HepG2 (cell line): Measurements from ENCODE around the gene AMN. TPM values are rescaled to one million over a fixed set of nuclear protein-coding genes. Genes with fewer than 3 reads are reported as not detected.

Experiments
- ATAC-seq: fragments of 200-7000 bp; cut with Tn5 transposase; 3 replicates; pipeline ENCODE4 v1.9.1; 2020; ENCODE audit warnings: mild to moderate bottlenecking, moderate library complexity
- BruUV-seq: library from RNA; stranded (reverse); fragments of 400-500 nt; replicated peaks from 2 replicates; lab custom pipeline; 2021; lab: Mats Ljungman, UMichigan
- CTCF ChIA-PET: fragments of 300-600 bp; formaldehyde crosslinking; extraction: SDS; loops from one replicate; lab custom pipeline; 2021; ENCODE audit warnings: low total read pairs, inconsistent platforms, low intra/inter-chr PET ratio; lab: Yijun Ruan, JAX
- POLR2A ChIA-PET: fragments of 350-600 bp; sonication (Branson Sonifier 250); formaldehyde crosslinking; loops from one replicate; lab custom pipeline; 2020; ENCODE audit warnings: antibody characterized with exemption, inconsistent platforms; lab: Yijun Ruan, JAX
- DNase-seq: peaks from one replicate; pipeline ENCODE4 v3.0.0-alpha.2; 2015; ENCODE audit warnings: low spot score
- FAIRE-seq: peaks from 3 replicates; lab custom pipeline; 2011; peaks lifted over from hg19 to GRCh38; lab: Jason Lieb, UNC
- H2AFZ ChIP-seq: one replicate; pipeline ENCODE4 v1.6.1; 2011; ENCODE audit warnings: low read length, inconsistent platforms
- H3K27ac ChIP-seq: fragments of 300-600 bp; 3 replicates; pipeline ENCODE4 v1.8.0; 2011; ENCODE audit warnings: mixed run types, mild to moderate bottlenecking, mixed read lengths, low read length, inconsistent platforms; ENCODE audit not compliant: insufficient read depth; ENCODE audit errors: extremely low read length
- H3K27me3 ChIP-seq, 2 experiments: fragments of 200-600 bp in 1 of 2; 2 replicates in 1 of 2; 3 replicates in 1 of 2; pipeline versions ENCODE4 v1.6.0 to v1.8.0; 2011; ENCODE audit warnings: low read length in 2 of 2, mild to moderate bottlenecking in 2 of 2, moderate library complexity in 2 of 2, inconsistent platforms in 1 of 2; ENCODE audit not compliant: insufficient read depth in 2 of 2, control insufficient read depth in 1 of 2
- H3K36me3 ChIP-seq, 2 experiments: fragments of 200-600 bp in 1 of 2; replicated peaks in 1 of 2; 2 replicates in 1 of 2; 3 replicates in 1 of 2; pipeline versions ENCODE4 v1.5.1 to v1.8.0; 2011; ENCODE audit warnings: low read length in 2 of 2, inconsistent platforms in 1 of 2; ENCODE audit not compliant: insufficient read depth in 2 of 2, control insufficient read depth in 1 of 2
- H3K4me1 ChIP-seq: 2 replicates; pipeline ENCODE4 v1.5.1; 2012; ENCODE audit warnings: low read length, inconsistent platforms; ENCODE audit not compliant: insufficient read depth
- H3K4me2 ChIP-seq: 2 replicates; pipeline ENCODE4 v1.6.0; 2011; ENCODE audit warnings: low read depth, low read length, inconsistent platforms
- H3K4me3 ChIP-seq, 3 experiments: fragments of 200-600 bp in 1 of 3; sonication (generic), shearing (Covaris generic) in 1 of 3; replicated peaks in 1 of 3; 2 replicates each; pipeline ENCODE4 v1.5.1; 2011 to 2016; ENCODE audit warnings: low read length in 3 of 3, inconsistent platforms in 2 of 3, low read depth in 2 of 3, mild to moderate bottlenecking in 2 of 3, control low read depth in 1 of 3, mixed read lengths in 1 of 3; ENCODE audit not compliant: insufficient read depth in 1 of 3
- H3K79me2 ChIP-seq: one replicate; pipeline ENCODE4 v1.6.1; 2011; ENCODE audit warnings: low read length, inconsistent platforms; ENCODE audit not compliant: insufficient read depth
- H3K9ac ChIP-seq: 2 replicates; pipeline ENCODE4 v1.6.0; 2011; ENCODE audit warnings: mild to moderate bottlenecking, low read depth, low read length, inconsistent platforms; ENCODE audit not compliant: insufficient read depth
- H3K9me3 ChIP-seq: 2 replicates; pipeline ENCODE4 v1.5.1; 2012; ENCODE audit warnings: mild to moderate bottlenecking, low read length
- H4K20me1 ChIP-seq: 2 replicates; pipeline ENCODE4 v1.6.0; 2011; ENCODE audit warnings: inconsistent platforms, mild to moderate bottlenecking, low read length, moderate library complexity; ENCODE audit not compliant: insufficient read depth
- AGO2 ChIP-seq: fragments of 200-400 bp; formaldehyde crosslinking; optimal IDR thresholded peaks from 2 replicates; pipeline ENCODE3; 2017; ENCODE audit warnings: mild to moderate bottlenecking, low read depth, low read length, moderate library complexity
- ARNTL ChIP-seq: sonication (generic); formaldehyde crosslinking; IDR thresholded peaks from 2 replicates; pipeline ENCODE4 v1.4.0; 2020; ENCODE audit warnings: mild to moderate bottlenecking, missing genetic modification reagents
- FOSL2 ChIP-seq: sonication (generic); formaldehyde crosslinking; IDR thresholded peaks from 2 replicates; pipeline ENCODE4 v1.4.0; 2020; ENCODE audit warnings: missing genetic modification reagents
- HNF4A ChIP-seq: sonication (generic); formaldehyde crosslinking; IDR thresholded peaks from 2 replicates; pipeline ENCODE4 v1.4.0; 2020; ENCODE audit warnings: missing genetic modification reagents
- KAT8 ChIP-seq: IDR thresholded peaks from 2 replicates; pipeline ENCODE4 v1.6.1; 2016; ENCODE audit warnings: missing genetic modification reagents, missing compliant biosample characterization
- KLF11 ChIP-seq: IDR thresholded peaks from 2 replicates; pipeline ENCODE4 v1.6.1; 2016; ENCODE audit warnings: missing compliant biosample characterization
- REL ChIP-seq: sonication (generic); formaldehyde crosslinking; conservative IDR thresholded peaks from 2 replicates; pipeline ENCODE4 v1.8.0; 2022; ENCODE audit warnings: mild to moderate bottlenecking, missing genetic modification reagents, moderate library complexity
- SIN3B ChIP-seq: fragments of 150-350 bp; IDR thresholded peaks from 2 replicates; pipeline ENCODE4 v1.6.1; 2014; ENCODE audit warnings: low read length
- WIZ ChIP-seq: sonication (generic); formaldehyde crosslinking; IDR thresholded peaks from 2 replicates; pipeline ENCODE4 v1.5.1; 2020; ENCODE audit warnings: mild to moderate bottlenecking, missing genetic modification reagents
- ZBTB34 ChIP-seq: sonication (generic); formaldehyde crosslinking; IDR thresholded peaks from 2 replicates; pipeline ENCODE4 v1.8.0; 2022; ENCODE audit warnings: mild to moderate bottlenecking, missing genetic modification reagents
- ZFP90 ChIP-seq: sonication (generic); formaldehyde crosslinking; IDR thresholded peaks from 2 replicates; pipeline ENCODE4 v1.8.0; 2022; ENCODE audit warnings: missing genetic modification reagents, mild to moderate bottlenecking, inconsistent platforms, borderline replicate concordance
- ZFX ChIP-seq: sonication (generic); formaldehyde crosslinking; IDR thresholded peaks from 2 replicates; pipeline ENCODE4 v1.4.0; 2020; ENCODE audit warnings: mild to moderate bottlenecking, low read depth, missing genetic modification reagents, moderate library complexity
- ZNF124 ChIP-seq: sonication (generic); formaldehyde crosslinking; IDR thresholded peaks from 2 replicates; pipeline ENCODE4 v1.4.0; 2020; ENCODE audit warnings: missing genetic modification reagents
- ZNF687 ChIP-seq: sonication (generic); formaldehyde crosslinking; IDR thresholded peaks from 2 replicates; pipeline ENCODE4 v1.5.1; 2020; ENCODE audit warnings: mild to moderate bottlenecking, missing genetic modification reagents, moderate library complexity
- ZNF790 ChIP-seq: sonication (generic); formaldehyde crosslinking; IDR thresholded peaks from 2 replicates; pipeline ENCODE4 v1.8.0; 2022; ENCODE audit warnings: missing genetic modification reagents, mild to moderate bottlenecking, borderline replicate concordance
- whole genome bisulfite sequencing: methylation state at CpG from one replicate; pipeline ENCODE4 v1.1.6; 2017; ENCODE audit warnings: low lambda C conversion rate; 5-methylcytosine and 5-hydroxymethylcytosine counted together
- in situ Hi-C: cut with HindIII; loops from 2 replicates; pipeline ENCODE4 v1.10.0; 2017; ENCODE audit warnings: low pct_unique_long_range_greater_than_20kb; ENCODE audit not compliant: extremely low pct_ligation_motif_present
- intact Hi-C: fragments of 100-400 bp; cut with micrococcal nuclease; formaldehyde crosslinking; loops from one replicate; pipeline ENCODE4 v1.10.0; 2022; ENCODE audit not compliant: unreplicated experiment
- polyA plus RNA-seq, 8 experiments: library from polyadenylated mRNA; depleted of rRNA in 3 of 8; stranded (reverse) in 7 of 8; unstranded in 1 of 8; fragments of >200 nt; fragmentation: Illumina TruSeq in 4 of 8; extraction: Trizol in 4 of 8; gene quantifications; 2 replicates each; pipeline versions ENCODE4 v1.2.1 to v1.2.3, GENCODE V29; 2011 to 2016; ENCODE audit warnings: low read depth in 4 of 8, missing spikeins in 1 of 8, mixed read lengths in 1 of 8; ENCODE audit not compliant: insufficient read depth in 1 of 8
- total RNA-seq, 5 experiments: library from RNA; depleted of rRNA; stranded (reverse); fragments of >200 nt; fragmentation: Illumina TruSeq; extraction: Trizol; gene quantifications; 2 replicates each; pipeline ENCODE4 v1.2.3, GENCODE V29; 2016; ENCODE audit warnings: low read depth in 1 of 5
- TF ChIP-seq, protein P1 (sequence below): sonication (generic); formaldehyde crosslinking; IDR thresholded peaks from 2 replicates; pipeline ENCODE4 v1.8.1; 2023; ENCODE audit warnings: missing genetic modification reagents, mild to moderate bottlenecking, borderline replicate concordance

Gene AMN
- total and polyA plus RNA-seq, 2 of the 13 experiments (the other 11 are each of a cell fraction or from before 2014, with no cell fraction given), result 9.8 to 33.1 TPM

DNA sequence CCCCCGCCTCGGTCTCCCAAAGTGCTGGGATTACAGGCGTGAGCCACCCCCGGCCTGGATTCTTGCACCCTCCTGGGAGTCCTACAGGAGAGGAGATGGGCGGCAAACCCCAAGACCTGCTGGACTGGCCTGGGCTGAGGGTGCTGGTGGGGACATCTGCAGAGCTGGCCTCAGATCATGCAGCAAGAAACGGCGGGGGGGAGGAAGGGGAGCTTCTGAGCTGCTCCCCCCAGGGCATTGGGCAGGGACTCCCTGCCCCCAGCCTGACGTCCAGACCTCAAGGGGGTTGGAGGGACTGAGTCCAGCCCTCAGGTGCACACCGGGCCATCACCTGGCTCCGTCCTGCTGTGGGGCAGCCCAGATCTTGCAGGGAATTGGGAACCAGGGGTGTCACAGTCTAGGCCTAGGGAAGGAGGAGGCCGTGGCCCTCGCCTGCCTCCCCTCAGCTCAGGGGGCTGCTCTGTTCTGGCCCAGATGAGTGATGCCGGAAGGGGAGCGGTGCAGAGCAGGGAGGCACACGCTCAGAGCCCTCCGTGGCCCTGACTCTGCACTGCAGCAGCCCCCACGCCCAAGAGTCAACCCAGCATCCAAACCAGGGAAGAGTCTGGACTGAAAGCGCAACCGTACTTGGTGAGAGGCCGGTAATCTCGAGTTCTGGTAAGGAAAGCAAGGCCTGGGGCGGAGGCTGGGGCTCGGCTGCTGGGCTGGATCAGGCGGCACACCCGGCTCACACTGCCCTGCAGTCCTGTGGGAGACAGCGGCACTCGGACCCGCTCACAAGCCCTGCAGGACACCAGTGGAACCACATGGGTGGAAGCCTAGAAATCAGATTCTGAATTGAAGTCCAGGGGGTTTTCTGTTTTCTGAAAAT lies 8.9 kb upstream of the AMN start (continued):
- TF ChIP-seq ARNTL (CRISPR knock-in tag), result no peak
- no peak for TF ChIP-seq KLF11 (CRISPR knock-in tag)
- TF ChIP-seq KAT8 (CRISPR knock-in tag), result no peak

GRCh38 chr14:102914474-102915291 lies 7.8 kb upstream of the AMN start:
- ATAC-seq, result peak; percentile 19
- no peaks in the 10 kb centered on the region for H3K27me3 ChIP-seq
- no peak overlapping the region for H2AFZ ChIP-seq
- H3K4me3 ChIP-seq, result no peak overlapping the region; a peak in 1 of 6 replicates
- H3K79me2 ChIP-seq, result no peaks in the 10 kb centered on the region
- ChIA-PET POLR2A (no interaction called here), CTCF (no interaction called here)
- H3K36me3 ChIP-seq, result no peaks in the 10 kb centered on the region
- H3K4me2 ChIP-seq, result peak overlapping the region; percentile 37; the same call in 1 of the 2 replicates
- intact Hi-C loops, result loop anchor here (5.0 kb wide), 1 partner anchor 137 kb away; the partner anchor contains the start of gene TRAF3
- no peak for DNase-seq
- no peak overlapping the region; the same call in 1 of the 2 replicates for H3K9ac ChIP-seq
- no TSS peak for BruUV-seq
- FAIRE-seq, result no peak
- in situ Hi-C loops, result loop anchor here (10.0 kb wide), 1 partner anchor 220 kb away; no protein-coding TSS in a partner anchor
- H3K27ac ChIP-seq, result no peak overlapping the region
- peaks cover 21% of the 10 kb centered on the region for H3K4me1 ChIP-seq
- H4K20me1 ChIP-seq, result no peaks in the 10 kb centered on the region
- H3K9me3 ChIP-seq, result no peaks in the 10 kb centered on the region
- WGBS, result 48% methylated on average over 3 of the region's 26 CpGs
- no peak for TF ChIP-seq SIN3B
- TF ChIP-seq ZFX (CRISPR knock-in tag), result peak; percentile 24; the same call in 1 of the 2 replicates
- TF ChIP-seq, protein P1, sequence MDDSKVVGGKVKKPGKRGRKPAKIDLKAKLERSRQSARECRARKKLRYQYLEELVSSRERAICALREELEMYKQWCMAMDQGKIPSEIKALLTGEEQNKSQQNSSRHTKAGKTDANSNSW (CRISPR knock-in tag), result no peak
- no peak for TF ChIP-seq ZBTB34 (CRISPR knock-in tag)
- TF ChIP-seq ZNF790 (CRISPR knock-in tag), result no peak
- TF ChIP-seq ZNF124 (CRISPR knock-in tag), result no peak
- TF ChIP-seq HNF4A (CRISPR knock-in tag), result peak; percentile 67
- peak; percentile 41 for TF ChIP-seq AGO2
- TF ChIP-seq FOSL2 (CRISPR knock-in tag), result no peak
- TF ChIP-seq ZFP90, result no peak
- no peak for TF ChIP-seq REL
- TF ChIP-seq WIZ, result no peak
- peak; percentile 44 for TF ChIP-seq ZNF687 (CRISPR knock-in tag)
